ENCODE data around the gene CCM2. TPM values are rescaled to one million over a fixed set of nuclear protein-coding genes. Genes with fewer than 3 reads are reported as not detected.

CCM2 gene
- total RNA-seq, 2 experiments from 2014 or later: 48.8 to 52.8 TPM

DNA sequence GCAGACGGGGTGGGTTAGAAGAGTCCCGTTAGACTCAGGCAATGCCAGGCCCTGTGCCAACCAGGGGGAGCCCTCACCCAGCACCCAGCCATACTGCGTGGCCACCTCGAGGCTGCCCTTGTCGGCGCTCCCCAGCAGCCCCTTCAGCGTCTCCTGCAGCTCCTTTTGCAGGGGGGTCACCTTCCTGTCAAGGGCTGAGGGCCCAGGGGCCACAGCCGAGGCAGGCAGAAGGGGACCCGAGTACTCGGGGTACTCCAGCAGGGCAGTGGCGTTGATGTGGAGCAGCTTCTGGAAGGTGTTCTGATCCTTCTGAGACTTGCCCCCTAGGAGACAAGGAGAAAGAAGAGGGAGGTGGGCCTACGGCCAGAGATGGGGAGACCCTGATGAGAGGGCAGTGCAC is 101.7 kb downstream of the CCM2 start:
- H3K27me3 ChIP-seq (ENCODE audit: control insufficient read depth in 1 of 2, insufficient read depth in 2 of 2, low read length in 2 of 2): no peaks in the 10 kb centered on the region
- Mint-ChIP-seq H3K27ac (no peak overlapping the region), H3K4me1 (ENCODE audit: low read depth) (peaks cover 5% of the 10 kb centered on the region), H3K9me3 (no peaks in the 10 kb centered on the region), H3K27me3 (no peaks in the 10 kb centered on the region), H3K36me3 (ENCODE audit: low read depth) (peaks cover 87% of the 10 kb centered on the region), H3K4me3 (no peak overlapping the region)
- peaks cover 82% of the 10 kb centered on the region for H3K36me3 ChIP-seq (ENCODE audit: insufficient read depth, low read length)
- TF ChIP-seq, protein P1, sequence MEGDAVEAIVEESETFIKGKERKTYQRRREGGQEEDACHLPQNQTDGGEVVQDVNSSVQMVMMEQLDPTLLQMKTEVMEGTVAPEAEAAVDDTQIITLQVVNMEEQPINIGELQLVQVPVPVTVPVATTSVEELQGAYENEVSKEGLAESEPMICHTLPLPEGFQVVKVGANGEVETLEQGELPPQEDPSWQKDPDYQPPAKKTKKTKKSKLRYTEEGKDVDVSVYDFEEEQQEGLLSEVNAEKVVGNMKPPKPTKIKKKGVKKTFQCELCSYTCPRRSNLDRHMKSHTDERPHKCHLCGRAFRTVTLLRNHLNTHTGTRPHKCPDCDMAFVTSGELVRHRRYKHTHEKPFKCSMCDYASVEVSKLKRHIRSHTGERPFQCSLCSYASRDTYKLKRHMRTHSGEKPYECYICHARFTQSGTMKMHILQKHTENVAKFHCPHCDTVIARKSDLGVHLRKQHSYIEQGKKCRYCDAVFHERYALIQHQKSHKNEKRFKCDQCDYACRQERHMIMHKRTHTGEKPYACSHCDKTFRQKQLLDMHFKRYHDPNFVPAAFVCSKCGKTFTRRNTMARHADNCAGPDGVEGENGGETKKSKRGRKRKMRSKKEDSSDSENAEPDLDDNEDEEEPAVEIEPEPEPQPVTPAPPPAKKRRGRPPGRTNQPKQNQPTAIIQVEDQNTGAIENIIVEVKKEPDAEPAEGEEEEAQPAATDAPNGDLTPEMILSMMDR (IDR thresholded peaks at IDR 0.05): no peak
- POLR2A ChIA-PET: no interaction called here
- intact Hi-C loops (cut with DNase I, micrococcal nuclease): no loop called here
- H3K27ac ChIP-seq (ENCODE audit: low read depth in 1 of 2, low read length in 2 of 2): peak overlapping the region in 1 of 2 donors; percentile 29
- no peaks in the 10 kb centered on the region for H3K9me3 ChIP-seq (ENCODE audit: control insufficient read depth in 1 of 2, insufficient read depth in 1 of 2, low read length in 2 of 2)
- ATAC-seq (ENCODE audit: poor library complexity) (no peak), DNase-seq (no peak)
- CTCF ChIA-PET: no interaction called here
- H3K4me3 ChIP-seq (ENCODE audit: low read length): no peak overlapping the region
- H3K4me1 ChIP-seq (ENCODE audit: insufficient read depth, low read length): peaks cover 25% of the 10 kb centered on the region

DNA sequence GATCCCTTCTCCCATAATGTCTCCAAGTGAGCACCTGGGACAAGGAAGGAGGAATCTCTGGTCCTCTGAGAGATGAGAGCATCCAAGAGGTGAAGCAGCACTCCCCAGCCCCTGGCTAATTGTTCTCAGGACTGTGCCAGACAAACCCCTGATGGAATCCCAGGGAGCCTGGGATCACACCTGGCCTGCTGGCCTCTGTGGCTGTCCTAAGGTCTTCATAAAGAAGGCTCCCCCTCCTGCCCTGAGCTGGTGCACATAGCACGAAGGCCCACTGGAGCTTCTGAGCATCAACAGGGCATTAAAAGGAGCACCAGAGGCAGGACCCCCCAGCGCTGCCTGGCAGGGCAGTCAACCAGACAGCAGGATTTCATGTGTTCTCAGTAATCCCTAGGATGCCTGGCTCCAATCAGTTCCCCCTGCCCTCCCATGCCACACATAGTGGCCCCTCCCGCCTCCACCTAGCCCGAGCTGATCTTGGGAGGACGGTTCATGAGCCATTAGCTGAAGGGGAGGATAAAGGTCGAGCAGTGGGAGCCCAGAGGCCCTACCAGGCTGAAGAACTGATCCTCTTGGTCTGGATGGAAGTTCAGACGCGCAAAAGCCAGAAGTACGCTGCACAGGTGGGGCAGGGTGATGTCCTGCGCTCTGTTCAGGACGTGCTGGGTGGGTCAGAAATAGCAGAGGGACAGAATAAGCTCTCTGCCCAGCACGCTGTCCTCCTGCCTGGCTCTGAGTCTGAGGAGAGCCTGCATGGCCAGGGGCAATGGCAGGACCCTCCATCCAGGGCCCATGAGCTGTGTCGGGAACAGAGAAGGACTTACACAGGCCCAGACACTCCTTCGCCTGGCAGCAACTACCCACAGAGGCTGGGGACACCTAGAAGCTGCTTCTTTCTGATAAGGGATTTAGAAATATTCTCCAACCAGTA is 103.0 kb downstream of the CCM2 start:
- Mint-ChIP-seq H3K4me3 (no peak overlapping the region), H3K36me3 (ENCODE audit: low read depth) (peaks cover 95% of the 10 kb centered on the region), H3K9me3 (no peaks in the 10 kb centered on the region), H3K27ac (peak overlapping the region; percentile 24), H3K27me3 (no peaks in the 10 kb centered on the region), H3K4me1 (ENCODE audit: low read depth) (peaks cover 17% of the 10 kb centered on the region)
- H3K27ac ChIP-seq (ENCODE audit: low read depth in 1 of 2, low read length in 2 of 2): peak overlapping the region in 1 of 2 donors; percentile 29
- TF ChIP-seq, protein P1 (IDR thresholded peaks at IDR 0.05): no peak
- peaks cover 95% of the 10 kb centered on the region for H3K36me3 ChIP-seq (ENCODE audit: insufficient read depth, low read length)
- ChIA-PET POLR2A (interaction anchor here (0.6 kb wide), 1 partner anchor 902 kb away, joined by 3 read pairs; the partner anchor contains the start of gene YKT6), CTCF (no interaction called here)
- no peak for ATAC-seq (ENCODE audit: poor library complexity)
- H3K9me3 ChIP-seq (ENCODE audit: control insufficient read depth in 1 of 2, insufficient read depth in 1 of 2, low read length in 2 of 2): no peaks in the 10 kb centered on the region
- intact Hi-C loops (cut with DNase I, micrococcal nuclease): no loop called here
- no peaks in the 10 kb centered on the region for H3K27me3 ChIP-seq (ENCODE audit: control insufficient read depth in 1 of 2, insufficient read depth in 2 of 2, low read length in 2 of 2)
- DNase-seq: peak in 1 of 14 experiments; percentile 2
- no peak overlapping the region for H3K4me3 ChIP-seq (ENCODE audit: low read length)
- H3K4me1 ChIP-seq (ENCODE audit: insufficient read depth, low read length): peaks cover 35% of the 10 kb centered on the region

DNA sequence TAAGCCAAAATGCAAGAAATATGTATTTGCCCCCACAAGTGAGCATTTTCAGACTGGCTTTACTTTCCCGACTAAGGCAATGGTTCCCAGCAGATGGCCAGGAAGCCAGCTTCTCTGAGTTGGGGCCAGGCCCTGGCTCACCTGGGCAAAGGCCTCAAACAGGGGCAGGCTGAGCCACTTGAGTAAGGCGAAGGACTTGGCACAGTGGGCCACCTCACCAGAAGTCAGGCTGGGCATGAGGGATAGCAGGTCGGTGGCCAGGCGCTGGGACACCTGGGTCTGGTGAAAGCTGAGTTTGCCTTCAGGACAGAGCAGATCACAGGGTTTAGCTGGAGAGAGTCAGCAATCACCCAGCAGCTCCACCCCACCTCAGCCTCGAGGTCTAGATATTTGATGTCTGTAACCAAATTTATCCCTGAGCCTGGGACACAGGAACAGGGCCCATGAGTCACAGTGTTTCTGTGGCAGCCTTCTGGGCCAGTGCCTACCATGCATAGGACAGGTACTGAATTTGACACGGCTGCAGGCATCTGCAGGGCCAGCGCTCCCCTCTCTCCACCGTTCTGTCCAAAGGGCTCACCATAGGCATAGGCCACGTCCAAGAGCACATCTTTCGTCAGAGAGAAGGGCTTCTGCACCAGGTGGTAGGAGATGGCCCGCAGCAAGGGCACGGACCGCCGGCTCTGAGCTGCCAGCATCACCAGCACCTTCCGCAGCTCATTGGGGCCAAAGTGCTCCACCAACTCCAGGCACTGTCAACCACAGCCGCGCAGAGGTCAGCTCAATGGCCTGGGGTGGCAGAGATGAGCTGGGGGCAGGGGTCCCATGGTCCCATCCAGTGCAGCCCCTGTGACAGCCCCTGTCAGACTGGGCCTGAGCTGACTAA is 104.2 kb downstream of the CCM2 start:
- intact Hi-C loops (cut with DNase I, micrococcal nuclease): no loop called here
- Mint-ChIP-seq H3K27me3 (no peaks in the 10 kb centered on the region), H3K9me3 (no peaks in the 10 kb centered on the region), H3K27ac (peak overlapping the region; percentile 24), H3K36me3 (ENCODE audit: low read depth) (peaks cover 97% of the 10 kb centered on the region), H3K4me1 (ENCODE audit: low read depth) (peaks cover 29% of the 10 kb centered on the region), H3K4me3 (no peak overlapping the region)
- TF ChIP-seq, protein P1 (IDR thresholded peaks at IDR 0.05): no peak
- Histone ChIP-seq H3K9me3 (ENCODE audit: control insufficient read depth in 1 of 2, insufficient read depth in 1 of 2, low read length in 2 of 2) (no peaks in the 10 kb centered on the region), H3K4me3 (ENCODE audit: low read length) (no peak overlapping the region), H3K36me3 (ENCODE audit: insufficient read depth, low read length) (peaks cover 99% of the 10 kb centered on the region), H3K4me1 (ENCODE audit: insufficient read depth, low read length) (peaks cover 47% of the 10 kb centered on the region), H3K27me3 (ENCODE audit: control insufficient read depth in 1 of 2, insufficient read depth in 2 of 2, low read length in 2 of 2) (no peaks in the 10 kb centered on the region), H3K27ac (ENCODE audit: low read depth in 1 of 2, low read length in 2 of 2) (no peak overlapping the region)
- ATAC-seq (ENCODE audit: poor library complexity) (no peak), DNase-seq (peak in 1 of 14 experiments; percentile 5)
- POLR2A ChIA-PET: interaction anchor here (1.0 to 1.3 kb wide), 2 partner anchors 102 to 105 kb away, joined by 3 to 4 read pairs; partner anchors contain the start of gene CCM2
- CTCF ChIA-PET: interaction anchor here (0.5 to 1.1 kb wide), 2 partner anchors 32 to 697 kb away, joined by 3 read pairs; no protein-coding TSS in a partner anchor
